Uterus (tissue), 4 donors: ENCODE measurements around the gene CCDC57. TPM values are rescaled to one million over a fixed set of nuclear protein-coding genes. Genes with fewer than 3 reads are reported as not detected.

Experiments used
- DNase-seq, 2 donors: peaks; one replicate each; pipeline ENCODE4 v3.0.0-alpha.2; 2019 to 2020
- H3K27ac ChIP-seq, 2 donors: fragments of 200-600 bp; sonication (generic); 1 replicate in 1 of 2; 2 replicates in 1 of 2; pipeline ENCODE4 v1.5.1; 2016 to 2018
- H3K27me3 ChIP-seq, 2 donors: fragments of 200-600 bp; sonication (generic); one replicate each; pipeline ENCODE4 v1.5.1; 2018 to 2019; ENCODE audit warnings: control low read depth in 1 of 2
- H3K36me3 ChIP-seq, 2 donors: fragments of 200-600 bp; sonication (generic); one replicate each; pipeline ENCODE4 v1.5.1; 2019; ENCODE audit warnings: control low read depth in 1 of 2
- H3K4me1 ChIP-seq, 2 donors: fragments of 200-600 bp; sonication (generic); one replicate each; pipeline ENCODE4 v1.5.1; 2018 to 2019; ENCODE audit warnings: control low read depth in 1 of 2
- H3K4me3 ChIP-seq, 2 donors: fragments of 200-600 bp; sonication (generic); 1 replicate in 1 of 2; 2 replicates in 1 of 2; pipeline ENCODE4 v1.5.1; 2018 to 2019; ENCODE audit warnings: mild to moderate bottlenecking in 1 of 2
- H3K9me3 ChIP-seq, 2 donors: fragments of 200-600 bp; sonication (generic); one replicate each; pipeline ENCODE4 v1.5.1; 2019; ENCODE audit warnings: control low read depth in 1 of 2
- POLR2A ChIP-seq, 2 donors: fragments of 450-650 bp; IDR thresholded peaks; one replicate each; pipeline ENCODE4 v1.6.1; 2016; ENCODE audit warnings: antibody characterized with exemption in 2 of 2, mild to moderate bottlenecking in 1 of 2, moderate library complexity in 1 of 2
- intact Hi-C: fragments of 100-400 bp; cut with DNase I; formaldehyde crosslinking; loops from one replicate; pipeline ENCODE4 v1.15.1; 2023; ENCODE audit warnings: low total_unique reads
- total RNA-seq, 4 donors: library from RNA; depleted of rRNA in 3 of 4; stranded (reverse); fragments of >200 nt in 3 of 4; gene quantifications; one replicate each; pipeline versions ENCODE4 v1.1.0 to v1.2.4, GENCODE V29; 2014 to 2023
- TF ChIP-seq, protein P1 (sequence below), 4 experiments: fragments of 200-600 bp in 2 of 4; fragments of 450-650 bp in 2 of 4; sonication (generic) in 2 of 4; IDR thresholded peaks; one replicate each; pipeline ENCODE4 v1.5.1; 2016 to 2019; ENCODE audit warnings: antibody characterized with exemption in 4 of 4, mild to moderate bottlenecking in 2 of 4, moderate library complexity in 1 of 4
- donor health status: DM: yes; HTN: yes; CAD: no.

The CCDC57 gene
- total RNA-seq, 4 donors from 2014 or later: 4.4 to 88.2 (median 17.6) TPM

DNA sequence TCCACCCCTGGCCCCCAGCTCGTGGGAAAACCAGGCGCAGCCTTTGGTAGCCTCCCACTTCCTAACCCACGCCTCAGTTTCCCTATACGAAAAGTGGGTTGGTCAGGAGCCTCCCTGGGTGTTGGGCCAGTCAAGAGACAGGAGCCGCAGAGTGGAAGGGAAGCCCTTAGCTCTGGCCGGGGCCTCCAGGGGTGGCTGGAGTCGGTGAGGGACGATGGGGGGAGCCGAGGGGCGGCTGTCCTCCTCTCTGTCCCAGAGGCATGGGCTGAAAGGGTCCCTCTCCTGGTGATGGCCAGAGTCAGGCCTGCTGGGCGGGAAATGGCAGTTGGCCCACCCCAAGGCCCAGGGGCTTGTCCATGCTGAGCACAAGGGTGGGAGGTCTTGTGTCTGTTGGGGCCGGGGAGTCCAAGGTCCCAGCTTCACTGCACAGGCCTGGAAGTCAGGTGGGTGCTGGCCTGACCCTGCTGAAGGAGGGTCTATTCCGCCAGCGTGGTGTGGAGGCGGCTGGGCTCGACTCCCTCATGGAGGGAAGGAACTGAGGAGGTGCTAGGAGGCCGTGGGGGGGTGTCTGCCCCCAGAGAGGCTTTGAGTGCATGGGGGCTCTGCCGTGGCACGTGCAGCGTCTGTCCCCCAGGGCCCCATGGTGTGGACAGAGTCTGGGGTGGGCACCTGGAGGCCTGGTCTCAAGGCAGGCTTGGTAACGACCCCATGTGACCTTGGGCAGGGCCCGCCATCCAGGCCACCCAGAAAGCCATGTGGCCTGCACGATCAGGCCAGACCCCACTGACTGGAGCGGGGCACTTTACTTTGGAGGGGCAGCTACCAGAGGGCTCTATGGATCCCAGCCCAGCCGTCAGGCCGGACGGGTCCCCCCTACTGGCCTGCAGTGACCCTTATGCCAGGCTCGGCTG lies 17.3 kb upstream of the CCDC57 start:
- DNase-seq: no peak

GRCh38 chr17:82228842-82229697 lies 16.4 kb upstream of the CCDC57 start, which contains the start of gene SLC16A3:
SLC16A3 (plus strand) TSS chr17:82229042; CDS start chr17:82236009, 6,967 bp downstream.
- TF ChIP-seq, protein P1, sequence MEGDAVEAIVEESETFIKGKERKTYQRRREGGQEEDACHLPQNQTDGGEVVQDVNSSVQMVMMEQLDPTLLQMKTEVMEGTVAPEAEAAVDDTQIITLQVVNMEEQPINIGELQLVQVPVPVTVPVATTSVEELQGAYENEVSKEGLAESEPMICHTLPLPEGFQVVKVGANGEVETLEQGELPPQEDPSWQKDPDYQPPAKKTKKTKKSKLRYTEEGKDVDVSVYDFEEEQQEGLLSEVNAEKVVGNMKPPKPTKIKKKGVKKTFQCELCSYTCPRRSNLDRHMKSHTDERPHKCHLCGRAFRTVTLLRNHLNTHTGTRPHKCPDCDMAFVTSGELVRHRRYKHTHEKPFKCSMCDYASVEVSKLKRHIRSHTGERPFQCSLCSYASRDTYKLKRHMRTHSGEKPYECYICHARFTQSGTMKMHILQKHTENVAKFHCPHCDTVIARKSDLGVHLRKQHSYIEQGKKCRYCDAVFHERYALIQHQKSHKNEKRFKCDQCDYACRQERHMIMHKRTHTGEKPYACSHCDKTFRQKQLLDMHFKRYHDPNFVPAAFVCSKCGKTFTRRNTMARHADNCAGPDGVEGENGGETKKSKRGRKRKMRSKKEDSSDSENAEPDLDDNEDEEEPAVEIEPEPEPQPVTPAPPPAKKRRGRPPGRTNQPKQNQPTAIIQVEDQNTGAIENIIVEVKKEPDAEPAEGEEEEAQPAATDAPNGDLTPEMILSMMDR (IDR thresholded peaks at IDR 0.05): no peak
- peak; percentile 65 to 79 for TF ChIP-seq POLR2A (IDR thresholded peaks at IDR 0.05)
- Histone ChIP-seq H3K9me3 (no peaks in the 10 kb centered on the region), H3K4me3 (peak within 1 kb of the TSS; percentile 2 to 33), H3K27me3 (peaks cover 0 to 6% of the 10 kb centered on the region in 2 donors), H3K27ac (peak within 1 kb of the TSS; percentile 56 to 75), H3K4me1 (peaks cover 0 to 7% of the 10 kb centered on the region in 2 donors), H3K36me3 (no peaks in the 10 kb centered on the region)
- DNase-seq: peak; percentile 42 to 58
- intact Hi-C loops: no loop called here

More for the DNA sequence above, 17.3 kb upstream of the CCDC57 start:
- Histone ChIP-seq H3K36me3 (no peaks in the 10 kb centered on the region), H3K9me3 (no peaks in the 10 kb centered on the region), H3K27me3 (peaks cover 0 to 6% of the 10 kb centered on the region in 2 donors), H3K4me3 (peak overlapping the region; percentile 2 to 47), H3K27ac (peak overlapping the region; percentile 83 to 88), H3K4me1 (peaks cover 0 to 7% of the 10 kb centered on the region in 2 donors)
- intact Hi-C loops: loop anchor here (10.0 kb wide), 1 partner anchor 95 kb away; no protein-coding TSS in a partner anchor
- TF ChIP-seq POLR2A (IDR thresholded peaks at IDR 0.05): no peak
- TF ChIP-seq, protein P1 (IDR thresholded peaks at IDR 0.05): no peak

- intact Hi-C loops: no loop called here
- DNase-seq: no peak
- H3K27me3 ChIP-seq: peaks cover 0 to 6% of the 10 kb centered on the region in 2 donors
- H3K4me1 ChIP-seq: peaks cover 0 to 7% of the 10 kb centered on the region in 2 donors
- no peaks in the 10 kb centered on the region for H3K36me3 ChIP-seq
- no peaks in the 10 kb centered on the region for H3K9me3 ChIP-seq
- peak overlapping the region; percentile 0 to 27 for H3K4me3 ChIP-seq
- H3K27ac ChIP-seq: peak overlapping the region; percentile 56 to 75
- TF ChIP-seq, protein P1 (IDR thresholded peaks at IDR 0.05): no peak
- TF ChIP-seq POLR2A (IDR thresholded peaks at IDR 0.05): no peak
These were observed 15.7 kb upstream of the CCDC57 start for GRCh38 chr17:82228278-82228841.

- Histone ChIP-seq H3K4me3 (no peak overlapping the region), H3K27me3 (peaks cover 0 to 6% of the 10 kb centered on the region in 2 donors), H3K4me1 (peaks cover 0 to 7% of the 10 kb centered on the region in 2 donors), H3K27ac (peak overlapping the region; percentile 56 to 75), H3K9me3 (no peaks in the 10 kb centered on the region), H3K36me3 (no peaks in the 10 kb centered on the region)
- DNase-seq: peak in 1 of 2 donors; percentile 21
- TF ChIP-seq, protein P1 (IDR thresholded peaks at IDR 0.05): no peak
- TF ChIP-seq POLR2A (IDR thresholded peaks at IDR 0.05): no peak
- intact Hi-C loops: no loop called here
These were observed 15.1 kb upstream of the CCDC57 start for GRCh38 chr17:82227629-82228277.
